Left ventricle myocardium inferior (tissue), 1 donor: Measurements from ENCODE around the gene PIEZO2. TPM values are rescaled to one million over a fixed set of nuclear protein-coding genes. Genes with fewer than 3 reads are reported as not detected.

Experiments used
- DNase-seq: peaks from one replicate; pipeline ENCODE4 v3.0.0-alpha.2; 2020
- H3K27ac ChIP-seq: fragments of 200-600 bp; replicated peaks from 2 replicates; pipeline ENCODE4 v1.8.0; 2021
- H3K27me3 ChIP-seq: fragments of 200-600 bp; 2 replicates; pipeline ENCODE4 v1.8.0; 2021; ENCODE audit warnings: low read depth
- H3K36me3 ChIP-seq: fragments of 200-600 bp; 2 replicates; pipeline ENCODE4 v1.8.0; 2021
- H3K4me1 ChIP-seq: fragments of 200-600 bp; 2 replicates; pipeline ENCODE4 v1.8.0; 2021
- H3K4me3 ChIP-seq: fragments of 200-600 bp; 2 replicates; pipeline ENCODE4 v1.8.0; 2021; ENCODE audit warnings: mild to moderate bottlenecking, moderate library complexity
- H3K9me3 ChIP-seq: fragments of 200-600 bp; replicated peaks from 2 replicates; pipeline ENCODE4 v1.8.0; 2021
- CTCF ChIP-seq: fragments of 200-600 bp; IDR thresholded peaks from 2 replicates; pipeline ENCODE4 v1.8.0; 2021; ENCODE audit warnings: antibody characterized with exemption, mild to moderate bottlenecking, borderline replicate concordance
- intact Hi-C: fragments of 100-400 bp; cut with micrococcal nuclease; formaldehyde crosslinking; loops from one replicate; pipeline ENCODE4 v1.11.0; 2022
- total RNA-seq: library from RNA; stranded (reverse); fragmentation: NEBNext Ultra II Directional; extraction: Animal tissue kit (Norgen Biotek cat#: 25700); gene quantifications from one replicate; pipeline ENCODE4 v1.2.1, GENCODE V29; 2021
- donor health status: DM: no; HTN: yes; CAD: no; lungs with severe emphysema.

PIEZO2 gene
- total RNA-seq, 1 donor from 2014 or later, result 0.33 TPM

- H3K36me3 ChIP-seq, result no peaks in the 10 kb centered on the region
- no peak overlapping the region for H3K4me3 ChIP-seq
- TF ChIP-seq CTCF, result no peak
- peaks cover 19% of the 10 kb centered on the region for H3K27me3 ChIP-seq
- H3K4me1 ChIP-seq, result no peaks in the 10 kb centered on the region
- no peak for DNase-seq
- H3K9me3 ChIP-seq, result no peaks in the 10 kb centered on the region
- intact Hi-C loops, result no loop called here
- no peak overlapping the region for H3K27ac ChIP-seq
Observed at GRCh38 chr18:11096411-11096810, 53.0 kb downstream of the PIEZO2 start.

- intact Hi-C loops, result no loop called here
- H3K36me3 ChIP-seq, result no peaks in the 10 kb centered on the region
- H3K27me3 ChIP-seq, result peaks cover 22% of the 10 kb centered on the region
- no peak for DNase-seq
- no peak overlapping the region for H3K4me3 ChIP-seq
- H3K27ac ChIP-seq, result no peak overlapping the region
- H3K9me3 ChIP-seq, result no peaks in the 10 kb centered on the region
- H3K4me1 ChIP-seq, result no peaks in the 10 kb centered on the region
- TF ChIP-seq CTCF, result no peak
Observed at GRCh38 chr18:11095674-11096293, 53.6 kb downstream of the PIEZO2 start.

DNA sequence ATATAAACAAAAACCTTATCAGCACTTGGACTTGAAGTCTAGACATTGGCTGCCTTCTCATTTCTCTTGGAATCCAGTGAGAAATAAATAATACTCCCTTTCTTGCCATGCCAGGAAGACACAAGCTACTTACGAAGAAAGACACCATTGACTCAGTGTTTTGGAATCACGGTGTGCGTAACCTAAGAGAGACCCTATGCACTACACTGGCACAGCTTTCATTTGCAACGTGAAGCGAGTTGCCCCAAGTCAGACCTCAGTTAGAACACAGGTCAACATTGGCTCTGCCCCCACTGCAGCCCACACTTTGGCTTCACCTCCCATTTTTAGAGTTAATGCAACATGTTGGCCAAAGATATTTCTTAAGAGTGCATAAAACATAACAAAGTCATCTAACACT is 54.2 kb downstream of the PIEZO2 start:
- Histone ChIP-seq H3K36me3 (no peaks in the 10 kb centered on the region), H3K27me3 (peaks cover 23% of the 10 kb centered on the region), H3K4me3 (no peak overlapping the region), H3K27ac (no peak overlapping the region), H3K4me1 (no peaks in the 10 kb centered on the region), H3K9me3 (no peaks in the 10 kb centered on the region)
- intact Hi-C loops, result no loop called here
- TF ChIP-seq CTCF, result no peak
- no peak for DNase-seq

DNA sequence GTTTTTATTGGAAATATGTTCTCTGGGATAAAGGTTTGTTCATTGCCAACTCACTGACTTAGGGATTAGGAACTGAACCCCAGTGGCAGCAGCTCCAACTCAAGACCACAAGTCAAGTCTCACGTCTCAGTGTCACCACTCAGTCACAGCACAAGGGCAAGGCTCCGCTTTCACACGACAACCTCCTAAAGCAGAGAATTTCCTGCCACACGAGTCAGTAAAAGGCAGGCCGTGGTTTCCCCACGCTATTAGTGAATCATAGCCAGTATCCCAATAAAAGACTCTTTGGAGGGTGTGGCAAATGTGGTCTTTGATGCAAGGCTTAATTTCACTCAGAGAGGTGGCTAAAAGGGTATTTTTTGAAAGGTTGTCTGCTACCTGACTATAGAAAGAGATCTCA is 57.6 kb downstream of the PIEZO2 start:
- DNase-seq, result no peak
- Histone ChIP-seq H3K4me1 (no peaks in the 10 kb centered on the region), H3K27me3 (peaks cover 50% of the 10 kb centered on the region), H3K36me3 (no peaks in the 10 kb centered on the region), H3K4me3 (no peak overlapping the region), H3K9me3 (no peaks in the 10 kb centered on the region), H3K27ac (no peak overlapping the region)
- intact Hi-C loops, result no loop called here
- no peak for TF ChIP-seq CTCF

DNA sequence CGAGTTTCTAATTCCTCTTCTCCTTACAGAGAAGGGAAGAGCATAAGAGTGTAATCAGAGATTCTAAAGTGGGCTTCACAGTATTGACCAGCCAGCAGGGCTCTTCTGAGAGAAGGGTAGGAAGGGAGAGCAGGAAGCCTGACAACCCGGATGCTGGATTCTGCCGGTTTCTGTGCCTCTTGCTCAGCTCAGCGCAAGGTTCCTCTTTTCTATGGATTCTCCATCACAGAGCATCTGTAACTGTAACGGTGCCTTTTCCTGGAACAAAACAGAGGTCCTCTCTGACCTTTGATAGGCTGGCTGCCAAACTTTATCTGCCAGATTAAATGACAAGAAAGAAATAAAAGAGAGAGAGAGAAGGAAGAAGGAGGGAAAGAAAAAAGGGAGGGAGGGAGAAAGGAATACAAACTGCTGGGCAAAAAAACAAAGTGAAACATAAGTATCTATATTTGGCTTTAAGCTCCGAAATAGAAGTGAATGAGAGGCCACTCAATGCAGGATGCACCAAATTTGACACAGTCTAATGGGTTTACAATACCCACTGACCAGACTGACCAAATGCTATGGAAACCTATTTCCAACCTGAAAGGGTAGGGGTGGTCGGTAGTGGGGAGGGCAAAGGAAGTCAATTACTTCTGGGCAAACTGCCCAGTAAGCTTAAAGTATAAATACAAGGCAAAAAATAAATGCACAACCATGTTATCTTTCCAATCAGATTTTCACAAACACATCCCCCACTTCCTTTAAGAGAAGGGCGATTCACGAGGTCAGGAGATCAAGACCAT is 59.2 kb downstream of the PIEZO2 start:
- Histone ChIP-seq H3K36me3 (no peaks in the 10 kb centered on the region), H3K27ac (no peak overlapping the region), H3K27me3 (peaks cover 58% of the 10 kb centered on the region), H3K4me1 (no peaks in the 10 kb centered on the region), H3K4me3 (no peak overlapping the region), H3K9me3 (no peaks in the 10 kb centered on the region)
- intact Hi-C loops, result no loop called here
- TF ChIP-seq CTCF, result no peak
- DNase-seq, result no peak
